Spleen (tissue), 7 donors: ENCODE data around the gene HDAC4.

Experiments
- POLR2A ChIP-seq, 3 donors: fragments of 450-650 bp; IDR thresholded peaks; one replicate each; pipeline ENCODE4 v1.5.1; 2017; ENCODE audit warnings: antibody characterized with exemption in 3 of 3, mild to moderate bottlenecking in 1 of 3
- POLR2AphosphoS5 ChIP-seq, 3 donors: sonication (generic); formaldehyde crosslinking; IDR thresholded peaks; one replicate each; pipeline ENCODE4 v1.5.1; 2017; ENCODE audit warnings: antibody characterized with exemption in 3 of 3
- TF ChIP-seq, protein P1 (sequence below), 11 experiments: fragments of 200-600 bp in 7 of 11; fragments of 450-650 bp in 4 of 11; sonication (generic) in 4 of 11; IDR thresholded peaks in 8 of 11; conservative IDR thresholded peaks in 3 of 11; 1 replicate in 7 of 11; 2 replicates in 4 of 11; pipeline versions ENCODE4 v1.4.0 to v1.8.0; 2016 to 2021; ENCODE audit warnings: antibody characterized with exemption in 11 of 11, inconsistent platforms in 4 of 11, mild to moderate bottlenecking in 1 of 11
- donor health status: DM: no; HTN: no; CAD: no; lungs with moderate emphysema.
- donor health status: DM: no; HTN: no; CAD: no.
- donor health status: DM: no; HTN: no; CAD: no.

DNA sequence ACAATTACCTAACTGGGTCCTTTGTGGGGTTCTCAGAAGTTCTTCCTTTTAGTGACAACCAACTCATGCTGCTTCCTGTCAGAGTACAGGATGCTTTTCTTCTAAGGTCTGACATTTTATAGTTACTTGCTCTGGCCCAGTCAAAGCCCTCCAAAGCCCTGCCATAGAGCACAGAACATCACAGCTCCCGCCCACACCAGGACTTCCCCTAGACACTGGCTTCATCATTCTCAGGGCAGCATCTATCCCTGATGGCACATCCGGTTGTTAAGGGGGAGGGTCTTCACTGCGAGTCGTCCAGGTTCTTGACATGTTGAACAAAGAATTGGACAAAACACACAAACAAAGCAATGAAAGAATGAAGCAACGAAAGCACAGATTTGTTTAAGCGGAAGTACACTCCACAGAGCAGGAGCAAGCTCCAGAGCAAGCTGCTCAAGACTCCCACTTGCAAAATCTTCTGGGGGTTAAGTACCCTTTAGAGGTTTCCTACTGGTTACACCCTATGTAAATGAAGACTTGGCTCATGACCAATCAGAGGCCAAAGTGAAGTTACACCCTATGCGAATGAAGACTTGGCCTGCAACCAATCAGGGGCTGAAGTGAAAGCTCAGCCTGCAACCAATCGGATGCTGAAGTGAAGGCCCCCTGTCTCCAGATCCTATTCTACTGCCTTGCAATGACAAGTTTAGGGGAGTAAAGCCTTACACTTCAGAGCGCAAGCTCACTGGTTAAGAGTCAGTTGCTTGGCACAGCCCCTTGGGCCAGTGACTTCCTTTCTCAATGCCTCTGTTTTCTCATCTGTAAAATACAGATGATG lies 79.0 kb downstream of the HDAC4 start:
- no peak for TF ChIP-seq POLR2A (IDR thresholded peaks at IDR 0.05)
- TF ChIP-seq, protein P1, sequence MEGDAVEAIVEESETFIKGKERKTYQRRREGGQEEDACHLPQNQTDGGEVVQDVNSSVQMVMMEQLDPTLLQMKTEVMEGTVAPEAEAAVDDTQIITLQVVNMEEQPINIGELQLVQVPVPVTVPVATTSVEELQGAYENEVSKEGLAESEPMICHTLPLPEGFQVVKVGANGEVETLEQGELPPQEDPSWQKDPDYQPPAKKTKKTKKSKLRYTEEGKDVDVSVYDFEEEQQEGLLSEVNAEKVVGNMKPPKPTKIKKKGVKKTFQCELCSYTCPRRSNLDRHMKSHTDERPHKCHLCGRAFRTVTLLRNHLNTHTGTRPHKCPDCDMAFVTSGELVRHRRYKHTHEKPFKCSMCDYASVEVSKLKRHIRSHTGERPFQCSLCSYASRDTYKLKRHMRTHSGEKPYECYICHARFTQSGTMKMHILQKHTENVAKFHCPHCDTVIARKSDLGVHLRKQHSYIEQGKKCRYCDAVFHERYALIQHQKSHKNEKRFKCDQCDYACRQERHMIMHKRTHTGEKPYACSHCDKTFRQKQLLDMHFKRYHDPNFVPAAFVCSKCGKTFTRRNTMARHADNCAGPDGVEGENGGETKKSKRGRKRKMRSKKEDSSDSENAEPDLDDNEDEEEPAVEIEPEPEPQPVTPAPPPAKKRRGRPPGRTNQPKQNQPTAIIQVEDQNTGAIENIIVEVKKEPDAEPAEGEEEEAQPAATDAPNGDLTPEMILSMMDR (IDR thresholded peaks at IDR 0.05 in 8 of 11, conservative IDR thresholded peaks at IDR 0.05 in 3 of 11) = no peak
- TF ChIP-seq POLR2AphosphoS5 (IDR thresholded peaks at IDR 0.05) = no peak
